ENCODE data around the gene CDC42BPG.
A peak's percentile ranks its signal among the peaks of the same experiment; 100 is the strongest.

The CDC42BPG gene

DNA sequence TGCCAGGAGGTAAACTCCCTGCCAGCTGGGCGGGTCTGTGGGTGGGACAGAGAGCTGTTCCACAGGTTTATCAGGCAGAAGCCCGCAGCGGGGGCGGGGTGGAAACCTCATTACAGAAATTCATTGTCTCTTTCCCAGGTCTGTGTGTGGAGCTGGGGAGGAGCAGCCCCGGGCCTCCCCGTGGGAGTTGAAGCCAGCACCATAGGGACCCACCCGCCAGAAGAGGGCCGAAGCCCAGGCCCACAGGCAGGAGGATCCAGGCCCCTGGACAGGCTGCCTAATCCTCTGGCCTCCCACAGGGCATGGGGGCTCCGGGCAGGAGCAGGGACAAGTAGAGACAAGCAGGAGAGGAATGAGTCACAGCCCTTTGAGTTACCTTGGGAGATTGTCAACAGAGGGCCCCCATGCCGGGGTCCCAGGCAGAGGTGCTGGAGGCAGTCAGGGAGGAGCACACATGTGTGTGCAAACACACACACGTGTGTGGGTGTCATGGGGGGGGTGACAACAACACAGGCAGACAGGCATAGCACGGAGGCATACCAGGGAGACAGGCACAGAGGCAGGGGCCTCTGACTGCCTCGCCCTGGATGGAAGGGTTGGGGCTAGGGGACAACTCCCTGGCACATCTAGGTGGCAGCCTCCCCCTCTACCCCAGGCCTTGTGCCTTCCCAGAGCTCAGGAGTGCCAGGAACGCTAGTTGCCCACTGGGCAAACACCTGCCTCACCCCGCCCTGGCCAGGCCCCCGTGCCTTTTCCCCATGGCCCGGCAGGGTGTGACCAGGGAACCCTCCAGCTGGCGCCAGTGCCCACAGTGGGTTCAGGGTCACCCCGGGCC lies 1.4 kb downstream of the CDC42BPG start:
- H3K4me3 Mint-ChIP-seq: peak overlapping the region; percentile 75
- peak overlapping the region; percentile 17 for H3K27ac Mint-ChIP-seq
- H3K9me3 Mint-ChIP-seq: no peaks in the 10 kb centered on the region
- H3K4me1 Mint-ChIP-seq (ENCODE audit: low read depth): peaks cover 16% of the 10 kb centered on the region
- no peaks in the 10 kb centered on the region for H3K36me3 Mint-ChIP-seq (ENCODE audit: low read depth)
- H3K27me3 Mint-ChIP-seq (ENCODE audit: low read depth): no peaks in the 10 kb centered on the region

DNA sequence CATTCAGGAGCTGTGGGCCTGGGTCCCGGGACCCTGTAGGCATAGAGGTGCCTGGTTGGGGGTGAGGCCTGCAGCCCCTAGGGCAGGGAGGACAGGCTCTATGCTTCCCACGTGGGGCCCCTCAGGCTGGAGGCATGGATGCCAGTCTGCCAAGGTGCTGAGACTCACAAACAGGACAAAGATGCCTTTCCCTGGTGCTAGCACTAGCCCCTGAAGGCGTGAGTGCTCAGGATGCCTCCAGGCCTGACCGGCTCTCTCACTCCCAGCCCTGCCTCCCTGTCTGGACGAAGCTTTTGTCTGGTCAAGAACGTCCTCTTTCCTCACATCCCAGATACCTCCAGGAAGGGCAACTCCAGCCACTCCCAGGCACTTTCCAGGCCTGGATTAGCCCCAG lies 2.1 kb downstream of the CDC42BPG start:
- Mint-ChIP-seq H3K27me3 (ENCODE audit: low read depth) (no peaks in the 10 kb centered on the region), H3K36me3 (ENCODE audit: low read depth) (no peaks in the 10 kb centered on the region), H3K27ac (no peak overlapping the region), H3K9me3 (no peaks in the 10 kb centered on the region), H3K4me1 (ENCODE audit: low read depth) (peaks cover 13% of the 10 kb centered on the region), H3K4me3 (no peak overlapping the region)

DNA sequence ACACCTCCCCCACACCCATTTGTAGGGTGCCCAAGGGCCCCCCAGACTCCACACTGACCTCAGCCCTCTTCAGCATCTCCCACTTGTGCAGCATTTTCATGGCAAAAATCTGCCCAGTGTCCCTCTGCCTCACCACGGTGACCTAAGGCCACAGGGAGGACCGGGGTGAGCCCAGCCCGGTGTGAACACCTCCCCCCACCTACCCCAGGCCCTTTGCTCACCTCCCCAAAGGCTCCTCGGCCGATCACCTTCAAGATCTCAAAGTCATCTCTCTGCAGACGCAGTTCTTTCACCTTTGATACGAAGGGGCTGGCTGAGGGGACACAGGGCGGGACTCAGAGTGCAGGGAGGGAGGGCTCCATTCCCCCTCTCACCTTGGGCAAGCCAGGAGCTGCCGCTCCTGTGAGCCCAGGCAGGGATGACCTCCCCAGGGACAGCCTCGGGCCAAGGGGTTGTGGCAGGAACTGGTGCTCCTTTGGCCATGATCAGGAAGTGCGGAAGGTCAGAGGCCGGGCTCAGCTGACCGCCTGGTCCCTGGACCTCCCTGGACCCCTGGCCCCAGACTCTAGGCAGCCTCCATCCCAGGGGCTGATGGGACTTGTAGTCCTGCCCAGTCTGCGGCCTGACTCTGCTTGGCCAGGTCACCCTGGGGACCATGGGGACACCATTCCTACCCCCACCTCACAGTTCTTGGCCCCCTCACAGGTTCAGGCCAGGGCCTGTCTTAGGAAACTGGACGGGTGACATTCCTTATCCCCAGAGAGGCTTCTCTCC lies 2.7 kb downstream of the CDC42BPG start:
- Mint-ChIP-seq H3K27me3 (ENCODE audit: low read depth) (no peaks in the 10 kb centered on the region), H3K9me3 (no peaks in the 10 kb centered on the region), H3K4me1 (ENCODE audit: low read depth) (peaks cover 9% of the 10 kb centered on the region), H3K4me3 (no peak overlapping the region), H3K36me3 (ENCODE audit: low read depth) (no peaks in the 10 kb centered on the region), H3K27ac (no peak overlapping the region)

DNA sequence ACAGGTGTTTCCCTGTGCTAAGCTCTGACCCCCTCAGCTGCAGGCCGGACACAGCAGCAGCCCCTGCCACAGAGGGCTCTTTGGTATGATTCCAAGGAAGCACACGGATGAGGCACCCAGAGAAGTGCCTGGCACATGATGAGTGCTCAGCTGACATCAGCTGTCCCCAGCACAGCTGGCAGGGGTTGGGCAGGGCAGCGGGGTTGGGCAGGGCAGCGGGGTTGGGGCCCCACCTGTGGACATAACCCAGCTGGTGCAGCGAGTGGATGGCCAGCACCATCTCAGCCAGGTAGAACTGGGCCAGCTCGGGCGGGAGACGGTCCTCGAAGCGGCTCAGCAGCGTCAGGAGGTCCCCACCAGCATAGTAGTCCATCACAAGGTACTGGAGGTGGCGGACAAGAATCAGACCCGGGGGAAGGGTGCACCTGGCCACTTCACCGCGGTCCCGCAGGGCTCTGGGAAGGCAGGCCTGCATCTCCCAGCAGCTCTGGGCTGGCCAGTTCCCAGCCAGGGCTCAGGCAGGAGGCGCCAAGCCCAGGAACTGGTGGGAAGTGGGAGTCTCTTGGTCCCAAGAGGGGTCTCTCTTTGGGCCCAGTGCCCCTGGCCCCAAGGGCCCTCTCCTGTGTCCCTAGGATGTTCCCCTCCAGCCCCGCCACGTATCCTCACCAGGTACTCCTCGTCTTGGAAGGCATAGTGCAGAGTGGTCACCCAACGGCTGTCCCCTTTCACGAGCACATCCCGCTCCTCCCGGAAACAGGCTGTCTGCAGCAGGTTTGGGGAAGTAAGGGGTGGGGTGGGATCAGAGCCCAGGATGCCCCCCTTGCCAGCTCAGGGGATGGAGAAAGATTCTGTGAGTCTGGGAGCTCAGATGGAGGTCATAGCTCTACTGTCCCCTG lies 4.3 kb downstream of the CDC42BPG start:
- Mint-ChIP-seq H3K27ac (no peak overlapping the region), H3K27me3 (ENCODE audit: low read depth) (no peaks in the 10 kb centered on the region), H3K36me3 (ENCODE audit: low read depth) (no peaks in the 10 kb centered on the region), H3K9me3 (no peaks in the 10 kb centered on the region), H3K4me1 (ENCODE audit: low read depth) (peaks cover 7% of the 10 kb centered on the region), H3K4me3 (no peak overlapping the region)

DNA sequence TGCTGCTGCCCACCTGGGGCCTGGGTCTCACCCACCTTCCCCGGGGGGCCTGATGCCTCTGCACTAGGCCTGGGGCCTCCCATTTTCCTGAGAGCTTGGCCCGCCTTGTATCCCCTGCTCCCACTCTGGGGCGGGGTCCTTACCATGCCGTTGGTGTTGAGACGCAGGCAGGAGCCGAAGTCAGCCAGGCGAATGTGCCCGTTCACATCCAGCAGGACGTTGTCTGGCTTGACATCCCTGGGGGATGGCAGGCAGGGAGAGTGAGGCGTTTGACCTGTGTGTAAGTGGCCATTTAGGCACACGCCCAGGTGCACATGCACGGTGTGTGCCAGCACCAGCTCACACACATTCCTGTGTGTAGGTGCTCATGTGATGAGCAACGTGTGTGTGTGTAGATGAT lies 5.1 kb downstream of the CDC42BPG start:
- Mint-ChIP-seq H3K36me3 (ENCODE audit: low read depth) (no peaks in the 10 kb centered on the region), H3K27me3 (ENCODE audit: low read depth) (no peaks in the 10 kb centered on the region), H3K27ac (no peak overlapping the region), H3K4me1 (ENCODE audit: low read depth) (peaks cover 4% of the 10 kb centered on the region), H3K9me3 (no peaks in the 10 kb centered on the region), H3K4me3 (no peak overlapping the region)

DNA sequence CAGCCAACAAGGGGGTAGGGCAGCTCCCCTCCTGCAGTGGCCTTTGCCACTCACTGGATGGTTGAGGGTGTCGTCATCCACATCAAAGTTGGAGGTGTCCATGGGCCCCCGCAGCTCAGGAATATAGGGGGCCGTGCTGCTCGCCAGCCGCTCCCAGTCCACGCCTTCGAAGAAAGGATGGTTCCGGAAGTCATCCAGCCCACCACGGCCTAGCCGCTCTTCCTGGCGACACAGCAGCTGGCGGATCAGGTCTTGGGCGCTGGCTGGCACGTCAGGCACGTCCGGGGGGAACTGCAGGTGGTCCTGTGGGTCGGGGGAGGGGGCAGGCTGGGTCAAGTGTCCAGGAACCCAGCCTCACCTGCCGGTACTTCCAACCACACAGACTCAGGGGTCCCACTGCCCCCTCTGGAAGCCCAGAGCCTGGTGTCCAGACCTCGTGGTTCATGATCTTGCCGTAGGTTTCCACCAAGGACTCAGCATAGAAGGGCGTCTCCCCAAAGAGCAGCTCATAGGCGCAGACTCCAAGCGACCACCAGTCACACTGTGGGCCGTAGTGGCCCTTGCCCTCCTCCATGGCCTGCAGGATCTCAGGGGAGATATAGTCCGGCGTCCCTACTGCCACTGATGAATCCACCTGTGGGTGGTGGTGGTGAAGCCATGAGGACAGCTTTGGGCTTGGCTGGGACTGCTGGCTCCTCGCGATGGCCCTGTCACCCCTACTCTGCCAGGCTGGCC lies 5.7 kb downstream of the CDC42BPG start:
- H3K27me3 Mint-ChIP-seq (ENCODE audit: low read depth): no peaks in the 10 kb centered on the region
- no peak overlapping the region for H3K27ac Mint-ChIP-seq
- no peaks in the 10 kb centered on the region for H3K36me3 Mint-ChIP-seq (ENCODE audit: low read depth)
- no peaks in the 10 kb centered on the region for H3K9me3 Mint-ChIP-seq
- H3K4me3 Mint-ChIP-seq: no peak overlapping the region
- H3K4me1 Mint-ChIP-seq (ENCODE audit: low read depth): peaks cover 3% of the 10 kb centered on the region

DNA sequence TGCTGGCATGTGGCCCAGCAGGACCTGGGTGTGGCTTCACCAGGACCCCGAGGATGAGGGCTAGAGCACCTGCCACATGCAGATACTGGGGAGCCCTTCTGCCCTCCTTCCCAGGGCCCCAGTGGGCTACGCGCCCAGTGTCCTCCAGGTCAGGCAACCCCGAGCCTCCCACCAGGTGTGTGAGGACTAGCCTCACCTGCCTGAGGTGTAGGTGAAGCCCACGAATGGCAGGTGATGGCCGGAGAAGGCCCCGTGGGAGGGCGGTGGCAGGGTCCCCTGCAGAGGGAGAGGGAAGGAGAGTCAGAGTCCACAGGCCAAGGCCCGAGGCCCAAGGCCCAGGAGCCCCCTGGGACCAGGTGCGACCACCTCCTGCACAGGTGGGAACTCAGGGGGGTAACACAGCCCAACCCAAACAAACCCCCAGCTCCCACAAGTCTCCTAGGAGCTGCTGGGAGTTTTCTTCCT lies 6.5 kb downstream of the CDC42BPG start:
- H3K4me1 Mint-ChIP-seq (ENCODE audit: low read depth): peaks cover under 1% of the 10 kb centered on the region
- H3K9me3 Mint-ChIP-seq: no peaks in the 10 kb centered on the region

DNA sequence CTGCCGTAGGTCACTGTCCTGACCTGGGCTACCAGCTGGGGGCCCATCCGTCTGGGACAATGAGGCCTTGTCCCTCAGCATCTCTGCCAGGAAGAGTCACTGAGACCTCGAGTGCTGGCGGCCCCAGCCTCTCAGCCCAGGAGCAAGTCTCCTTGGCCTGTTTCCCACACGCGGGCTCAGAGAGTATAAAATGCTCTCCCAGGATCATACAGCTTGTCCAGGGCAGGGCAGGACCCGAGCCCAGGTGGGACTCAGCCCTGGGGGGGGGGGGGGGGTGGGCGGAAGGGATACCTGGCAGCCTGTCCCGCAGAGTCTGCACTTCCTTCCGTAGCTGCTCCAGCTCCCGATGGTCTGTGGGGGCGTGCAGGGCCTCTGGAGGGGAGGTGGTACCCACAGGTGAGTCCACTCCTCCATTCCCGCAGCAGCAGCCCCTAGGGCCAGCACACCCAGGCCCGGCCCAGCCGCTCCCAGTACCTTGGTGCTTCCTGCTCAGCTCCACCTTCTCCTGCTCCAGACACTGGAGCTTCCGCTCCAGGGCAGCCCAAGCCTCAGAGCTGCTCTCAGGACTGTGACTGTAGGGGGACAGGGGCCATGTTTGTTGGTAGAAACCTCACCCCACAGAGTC lies 7.9 kb downstream of the CDC42BPG start:
- Mint-ChIP-seq H3K9me3 (no peaks in the 10 kb centered on the region), H3K27ac (no peak overlapping the region), H3K4me1 (ENCODE audit: low read depth) (no peaks in the 10 kb centered on the region), H3K4me3 (no peak overlapping the region), H3K36me3 (ENCODE audit: low read depth) (no peaks in the 10 kb centered on the region), H3K27me3 (ENCODE audit: low read depth) (no peaks in the 10 kb centered on the region)

More for the DNA sequence above, 6.5 kb downstream of the CDC42BPG start:
- Mint-ChIP-seq H3K4me3 (no peak overlapping the region), H3K36me3 (ENCODE audit: low read depth) (no peaks in the 10 kb centered on the region), H3K27ac (no peak overlapping the region), H3K27me3 (ENCODE audit: low read depth) (no peaks in the 10 kb centered on the region)

DNA sequence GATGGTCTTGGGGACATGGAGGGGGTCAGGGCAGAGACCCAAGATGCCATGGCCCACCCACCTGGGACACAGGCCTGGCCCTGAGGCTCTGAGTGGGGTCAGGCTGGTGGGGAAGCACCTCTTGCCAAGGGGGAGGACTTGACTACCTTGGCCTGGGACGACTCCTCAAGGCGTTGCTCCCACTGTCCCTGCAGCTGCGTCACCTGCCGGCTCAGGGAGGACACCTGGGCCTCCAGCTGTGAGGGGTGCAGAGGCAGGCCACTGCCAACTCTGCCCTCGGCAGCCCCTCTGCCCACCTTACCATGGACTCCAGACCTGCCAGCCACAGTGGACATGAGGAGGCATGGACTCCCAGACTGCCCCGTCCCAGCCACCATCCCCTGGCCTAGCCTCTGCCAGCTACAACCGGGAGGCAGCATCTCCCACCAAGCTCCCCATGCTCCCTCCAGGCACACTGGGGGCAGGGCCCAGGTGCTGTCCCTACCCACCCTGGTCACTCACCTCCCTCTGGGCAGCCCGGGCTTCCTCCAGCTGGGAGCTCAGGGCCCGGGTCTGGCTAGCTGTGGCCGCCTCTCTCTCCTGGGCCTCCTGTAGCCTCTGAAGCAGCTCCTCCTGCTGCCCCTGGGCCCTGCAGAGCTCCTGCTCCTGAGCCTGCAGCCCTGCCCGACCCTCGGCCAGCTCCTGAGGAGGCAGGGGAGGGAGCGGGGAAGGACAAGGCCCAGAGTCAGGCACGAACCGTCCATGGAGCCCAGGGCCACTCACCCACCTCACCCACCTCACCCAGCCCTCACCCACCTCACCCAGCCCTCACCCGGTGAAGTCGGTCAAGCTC lies 8.6 kb downstream of the CDC42BPG start:
- Mint-ChIP-seq H3K9me3 (no peaks in the 10 kb centered on the region), H3K36me3 (ENCODE audit: low read depth) (no peaks in the 10 kb centered on the region), H3K27me3 (ENCODE audit: low read depth) (no peaks in the 10 kb centered on the region), H3K4me3 (no peak overlapping the region), H3K27ac (no peak overlapping the region), H3K4me1 (ENCODE audit: low read depth) (no peaks in the 10 kb centered on the region)

DNA sequence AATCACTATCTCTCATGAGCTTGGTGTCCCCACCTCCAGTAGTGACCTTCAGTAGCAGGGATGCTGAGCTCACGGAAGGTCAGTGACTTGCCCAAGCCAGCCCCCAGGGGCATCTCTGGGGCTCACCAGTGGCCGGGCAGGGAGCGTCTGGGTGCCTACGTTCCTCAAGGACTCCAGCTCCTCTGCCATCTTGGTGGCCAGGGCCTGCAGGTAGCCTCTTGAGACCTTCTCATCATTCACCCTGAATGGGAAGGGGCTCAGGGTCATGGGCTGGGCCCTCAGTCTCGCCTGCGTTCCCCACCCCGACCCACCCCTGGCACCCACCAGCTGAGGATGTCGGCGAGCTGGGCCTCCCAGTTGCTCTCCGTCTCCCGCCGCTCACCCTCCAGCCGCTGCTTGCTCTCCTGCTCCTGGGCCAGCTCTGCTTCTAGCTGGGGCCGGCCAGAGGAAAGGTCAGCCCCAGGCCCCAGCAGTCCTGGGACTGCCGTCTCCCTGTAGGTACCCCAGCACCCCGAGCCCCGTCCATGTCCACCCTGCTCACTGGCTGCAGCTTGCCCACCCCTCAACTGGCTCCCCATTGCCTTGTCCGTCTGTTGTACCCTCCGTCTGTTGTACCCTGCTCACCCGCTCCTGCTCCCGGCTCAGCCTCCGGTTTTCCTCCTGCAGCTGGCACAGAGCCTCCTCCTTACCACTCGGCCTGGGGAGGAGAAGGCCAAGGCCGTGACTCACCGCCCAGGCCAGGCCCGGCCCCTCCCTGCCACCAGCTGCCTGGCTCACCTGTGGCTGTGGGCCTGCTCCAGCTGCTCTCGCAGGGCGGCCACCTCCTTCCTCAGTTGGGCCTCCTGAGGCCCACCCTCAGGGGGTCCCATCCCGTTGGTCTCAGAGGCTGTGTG lies 9.5 kb downstream of the CDC42BPG start:
- H3K27ac Mint-ChIP-seq: no peak overlapping the region
- no peaks in the 10 kb centered on the region for H3K27me3 Mint-ChIP-seq (ENCODE audit: low read depth)
- H3K9me3 Mint-ChIP-seq: no peaks in the 10 kb centered on the region
- H3K4me3 Mint-ChIP-seq: no peak overlapping the region
- no peaks in the 10 kb centered on the region for H3K36me3 Mint-ChIP-seq (ENCODE audit: low read depth)
- no peaks in the 10 kb centered on the region for H3K4me1 Mint-ChIP-seq (ENCODE audit: low read depth)

DNA sequence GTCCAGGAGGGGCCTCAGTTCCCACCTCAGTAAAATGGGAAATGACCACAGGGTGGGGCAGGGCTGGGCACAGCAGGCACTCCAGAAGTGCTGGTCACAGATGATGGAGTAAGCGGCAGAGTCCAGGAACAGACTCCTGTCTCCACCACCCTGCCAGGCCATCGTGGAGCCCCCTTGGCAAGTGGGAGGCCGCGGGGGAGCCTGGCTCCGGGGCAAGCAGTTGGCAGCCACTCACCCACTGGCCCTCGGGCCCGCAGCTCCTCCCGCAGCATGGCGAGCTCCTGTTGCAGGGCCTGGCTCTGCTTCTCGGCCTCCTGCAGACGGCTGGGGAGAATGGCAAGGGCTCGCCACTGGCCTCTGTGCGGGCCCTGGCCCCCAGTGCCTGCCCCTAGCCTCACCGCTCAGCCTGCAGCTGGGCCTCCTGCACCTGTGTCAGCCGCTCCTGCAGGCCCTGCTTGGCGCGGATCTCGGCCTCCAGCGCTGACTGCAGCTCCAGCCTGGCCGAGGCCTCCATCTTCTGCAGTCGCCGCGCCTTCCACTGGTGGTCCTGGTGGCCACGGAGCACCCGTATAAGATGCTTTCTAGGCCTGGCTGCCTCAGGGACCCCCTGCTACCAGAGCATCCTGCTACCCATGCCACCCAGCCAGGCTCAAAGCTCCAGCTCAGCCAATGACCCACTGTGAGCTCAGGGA lies 10.3 kb downstream of the CDC42BPG start:
- H3K4me1 Mint-ChIP-seq (ENCODE audit: low read depth): no peaks in the 10 kb centered on the region
- H3K27me3 Mint-ChIP-seq (ENCODE audit: low read depth): no peaks in the 10 kb centered on the region
- H3K27ac Mint-ChIP-seq: no peak overlapping the region

DNA sequence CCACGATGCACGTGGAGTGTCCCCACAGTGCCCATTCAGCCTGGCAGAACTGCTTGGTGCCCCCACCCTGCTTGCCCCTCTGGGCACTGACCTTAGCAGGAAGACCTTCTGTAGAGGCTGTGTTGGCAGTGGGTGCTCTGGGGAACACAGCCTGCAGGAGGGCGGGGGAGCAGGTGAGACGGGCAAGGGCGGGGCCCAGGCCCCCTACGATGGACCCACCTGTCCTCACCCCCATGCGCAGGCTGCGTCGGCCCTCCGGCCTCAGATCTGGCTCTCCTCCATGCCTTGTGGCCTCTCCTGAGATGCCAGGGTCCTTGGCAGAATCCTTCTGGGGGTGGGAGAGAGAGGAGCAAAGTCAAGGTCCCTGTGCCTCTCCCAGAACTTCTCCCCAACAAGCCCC lies 10.9 kb downstream of the CDC42BPG start:
- H3K4me3 Mint-ChIP-seq: no peak overlapping the region
- no peaks in the 10 kb centered on the region for H3K4me1 Mint-ChIP-seq (ENCODE audit: low read depth)
- no peak overlapping the region for H3K27ac Mint-ChIP-seq
- H3K9me3 Mint-ChIP-seq: no peaks in the 10 kb centered on the region
- no peaks in the 10 kb centered on the region for H3K36me3 Mint-ChIP-seq (ENCODE audit: low read depth)
- no peaks in the 10 kb centered on the region for H3K27me3 Mint-ChIP-seq (ENCODE audit: low read depth)

More for the DNA sequence above, 10.3 kb downstream of the CDC42BPG start:
- Mint-ChIP-seq H3K9me3 (no peaks in the 10 kb centered on the region), H3K4me3 (no peak overlapping the region), H3K36me3 (ENCODE audit: low read depth) (no peaks in the 10 kb centered on the region)
